ENCODE measurements around the gene MARCKS. TPM values are rescaled to one million over a fixed set of nuclear protein-coding genes. Genes with fewer than 3 reads are reported as not detected.

MARCKS gene
- total and polyA plus RNA-seq, 7 donors = 3.1 to 56.3 (median 6.7) TPM

- 0 to 1% (median 0%) methylated on average over 10 of the region's 10 CpGs for whole genome bisulfite sequencing, 3 donors
- TF ChIP-seq CTCF (IDR thresholded peaks at IDR 0.05) = no peak
These were observed 845 bp upstream of the MARCKS start for GRCh38 chr6:113856375-113856624.

GRCh38 chr6:113857556-113858479, 673 bp downstream of the MARCKS start:
- ATAC-seq (peak in 2 of 4 donors; percentile 21 to 33), DNase-seq (peak; percentile 38 to 57)
- H3K27me3 ChIP-seq (ENCODE audit: insufficient read depth in 3 of 3, low read length in 2 of 3) = no peaks in the 10 kb centered on the region
- H3K4me3 ChIP-seq = peak overlapping the region; percentile 96
- H3K9me3 ChIP-seq = no peaks in the 10 kb centered on the region
- TF ChIP-seq CTCF (IDR thresholded peaks at IDR 0.05) = no peak
- WGBS, 3 donors = 0 to 1% (median 0%) methylated on average over 41 to 43 of the region's 43 CpGs
- H3K36me3 ChIP-seq (ENCODE audit: insufficient read depth in 1 of 2, low read depth in 1 of 2) = no peaks in the 10 kb centered on the region
- intact Hi-C loops (cut with DNase I) = loop anchor here (5.0 to 10.0 kb wide), 7 partner anchors 36 to 1076 kb away; no protein-coding TSS in a partner anchor
- H3K4me1 ChIP-seq = peaks cover 5% of the 10 kb centered on the region
- peak overlapping the region; percentile 95 for H3K27ac ChIP-seq

More at GRCh38 chr6:113856375-113856624, 845 bp upstream of the MARCKS start:
- H3K27ac ChIP-seq = peak overlapping the region; percentile 95
- intact Hi-C loops (cut with DNase I) = loop anchor here (5.0 to 10.0 kb wide), 7 partner anchors 34 to 1074 kb away; no protein-coding TSS in a partner anchor
- DNase-seq = no peak
- no peaks in the 10 kb centered on the region for H3K36me3 ChIP-seq (ENCODE audit: insufficient read depth in 1 of 2, low read depth in 1 of 2)
- peaks cover 5% of the 10 kb centered on the region for H3K4me1 ChIP-seq
- H3K9me3 ChIP-seq = no peaks in the 10 kb centered on the region
- H3K27me3 ChIP-seq (ENCODE audit: insufficient read depth in 3 of 3, low read length in 2 of 3) = no peaks in the 10 kb centered on the region
- no peak for ATAC-seq
- H3K4me3 ChIP-seq = peak overlapping the region; percentile 96

- Histone ChIP-seq H3K27me3 (ENCODE audit: insufficient read depth in 3 of 3, low read length in 2 of 3) (no peaks in the 10 kb centered on the region), H3K9me3 (no peaks in the 10 kb centered on the region), H3K27ac (peak overlapping the region; percentile 95), H3K36me3 (ENCODE audit: insufficient read depth in 1 of 2, low read depth in 1 of 2) (no peaks in the 10 kb centered on the region), H3K4me1 (peaks cover 5% of the 10 kb centered on the region), H3K4me3 (peak overlapping the region; percentile 96)
- 0% methylated on average over 65 to 67 of the region's 67 CpGs for WGBS, 3 donors
- DNase-seq (peak; percentile 89 to 94), ATAC-seq (peak; percentile 84 to 95 (median 92))
- intact Hi-C loops (cut with DNase I) = loop anchor here (1.0 to 10.0 kb wide), 8 partner anchors 36 to 1076 kb away; no protein-coding TSS in a partner anchor
- TF ChIP-seq CTCF (IDR thresholded peaks at IDR 0.05) = peak; percentile 100
These were observed 1.6 kb downstream of the MARCKS start for GRCh38 chr6:113858480-113859348.

GRCh38 chr6:113859349-113860180, 2.4 kb downstream of the MARCKS start:
- H3K4me1 ChIP-seq = peaks cover under 1% of the 10 kb centered on the region
- H3K4me3 ChIP-seq = peak overlapping the region; percentile 96
- no peak for TF ChIP-seq CTCF (IDR thresholded peaks at IDR 0.05)
- intact Hi-C loops (cut with DNase I) = loop anchor here (1.0 to 10.0 kb wide), 8 partner anchors 37 to 1077 kb away; no protein-coding TSS in a partner anchor
- H3K9me3 ChIP-seq = no peaks in the 10 kb centered on the region
- H3K27me3 ChIP-seq (ENCODE audit: insufficient read depth in 3 of 3, low read length in 2 of 3) = no peaks in the 10 kb centered on the region
- H3K36me3 ChIP-seq (ENCODE audit: insufficient read depth in 1 of 2, low read depth in 1 of 2) = no peaks in the 10 kb centered on the region
- peak overlapping the region; percentile 95 for H3K27ac ChIP-seq
- peak; percentile 52 to 69 for DNase-seq
- WGBS, 3 donors = 2 to 5% (median 4%) methylated on average over 35 to 90 of the region's 90 CpGs
- ATAC-seq = peak; percentile 16 to 46 (median 33)

All from psoas muscle (tissue), 8 donors.